Measurements from ENCODE around the gene SYNRG. TPM values are rescaled to one million over a fixed set of nuclear protein-coding genes. Genes with fewer than 3 reads are reported as not detected.
A peak's percentile ranks its signal among the peaks of the same experiment; 100 is the strongest.

SYNRG gene
- total and polyA plus RNA-seq, 4 donors, result 5.9 to 67.4 (median 22.3) TPM

- ATAC-seq (ENCODE audit: insufficient read depth, low FRiP score), result no peak
- DNase-seq, result no peak
- 93 to 95% methylated on average over 2 of the region's 2 CpGs for WGBS, 2 donors
Observed at GRCh38 chr17:37574427-37574826, 34.8 kb downstream of the SYNRG start.

DNA sequence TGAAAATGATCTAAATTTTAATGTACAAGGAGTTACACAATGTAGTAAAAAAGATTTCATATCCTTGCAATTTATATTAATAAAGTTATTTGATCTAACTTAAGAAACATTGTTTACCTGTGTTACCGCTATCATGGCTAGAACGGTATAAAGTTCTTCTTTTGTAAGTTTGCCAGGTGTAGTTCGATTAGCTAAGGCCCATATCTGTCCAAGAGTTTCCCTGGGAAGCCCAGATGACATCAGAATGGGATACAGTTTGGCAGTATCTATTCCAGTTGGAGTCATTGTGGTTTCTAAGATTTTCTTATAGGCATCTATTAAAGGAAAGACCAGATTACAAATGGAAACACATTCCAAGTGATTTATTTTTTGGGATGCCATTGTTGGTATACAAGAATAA is 37.5 kb downstream of the SYNRG start:
- TF ChIP-seq, protein P1, sequence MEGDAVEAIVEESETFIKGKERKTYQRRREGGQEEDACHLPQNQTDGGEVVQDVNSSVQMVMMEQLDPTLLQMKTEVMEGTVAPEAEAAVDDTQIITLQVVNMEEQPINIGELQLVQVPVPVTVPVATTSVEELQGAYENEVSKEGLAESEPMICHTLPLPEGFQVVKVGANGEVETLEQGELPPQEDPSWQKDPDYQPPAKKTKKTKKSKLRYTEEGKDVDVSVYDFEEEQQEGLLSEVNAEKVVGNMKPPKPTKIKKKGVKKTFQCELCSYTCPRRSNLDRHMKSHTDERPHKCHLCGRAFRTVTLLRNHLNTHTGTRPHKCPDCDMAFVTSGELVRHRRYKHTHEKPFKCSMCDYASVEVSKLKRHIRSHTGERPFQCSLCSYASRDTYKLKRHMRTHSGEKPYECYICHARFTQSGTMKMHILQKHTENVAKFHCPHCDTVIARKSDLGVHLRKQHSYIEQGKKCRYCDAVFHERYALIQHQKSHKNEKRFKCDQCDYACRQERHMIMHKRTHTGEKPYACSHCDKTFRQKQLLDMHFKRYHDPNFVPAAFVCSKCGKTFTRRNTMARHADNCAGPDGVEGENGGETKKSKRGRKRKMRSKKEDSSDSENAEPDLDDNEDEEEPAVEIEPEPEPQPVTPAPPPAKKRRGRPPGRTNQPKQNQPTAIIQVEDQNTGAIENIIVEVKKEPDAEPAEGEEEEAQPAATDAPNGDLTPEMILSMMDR (IDR thresholded peaks at IDR 0.05; ENCODE audit: control extremely low read depth, extremely low read depth), result no peak
- WGBS, 2 donors, result 90 to 97% methylated on average over 3 of the region's 3 CpGs
- no peak for ATAC-seq (ENCODE audit: insufficient read depth, low FRiP score)

More at GRCh38 chr17:37574427-37574826, 34.8 kb downstream of the SYNRG start:
- H3K9ac ChIP-seq (ENCODE audit: insufficient read depth in 1 of 2, low read length in 2 of 2), result no peak overlapping the region
- TF ChIP-seq, protein P1 (IDR thresholded peaks at IDR 0.05; ENCODE audit: control extremely low read depth, extremely low read depth), result no peak
- H3K36me3 ChIP-seq (ENCODE audit: control insufficient read depth in 4 of 4, insufficient read depth in 4 of 4, low read length in 4 of 4), result peaks cover 13 to 43% (median 30%) of the 10 kb centered on the region in 4 donors
- no peak overlapping the region for H3K27ac ChIP-seq (ENCODE audit: low read depth in 1 of 2, low read length in 1 of 2)
- peaks cover 0 to 5% (median 2%) of the 10 kb centered on the region in 4 donors for H3K9me3 ChIP-seq (ENCODE audit: control insufficient read depth in 4 of 4, insufficient read depth in 3 of 4, low read length in 3 of 4)
- H3K4me1 ChIP-seq (ENCODE audit: control insufficient read depth in 5 of 5, insufficient read depth in 5 of 5, low read length in 5 of 5), result no peaks in the 10 kb centered on the region
- no peaks in the 10 kb centered on the region for H3K27me3 ChIP-seq (ENCODE audit: control insufficient read depth in 3 of 3, insufficient read depth in 3 of 3, low read length in 2 of 3)
- H3K4me3 ChIP-seq, result no peak overlapping the region

GRCh38 chr17:37570527-37571093 is 38.6 kb downstream of the SYNRG start:
- H3K27ac ChIP-seq (ENCODE audit: low read depth in 1 of 2, low read length in 1 of 2), result no peak overlapping the region
- H3K9me3 ChIP-seq (ENCODE audit: control insufficient read depth in 4 of 4, insufficient read depth in 3 of 4, low read length in 3 of 4), result peaks cover 0 to 5% (median 2%) of the 10 kb centered on the region in 4 donors
- H3K27me3 ChIP-seq (ENCODE audit: control insufficient read depth in 3 of 3, insufficient read depth in 3 of 3, low read length in 2 of 3), result no peaks in the 10 kb centered on the region
- TF ChIP-seq, protein P1 (IDR thresholded peaks at IDR 0.05; ENCODE audit: control extremely low read depth, extremely low read depth), result no peak
- ATAC-seq (ENCODE audit: insufficient read depth, low FRiP score) (no peak), DNase-seq (peak in 2 of 3 donors; percentile 9 to 19)
- 92 to 96% methylated on average over 8 of the region's 8 CpGs for WGBS, 2 donors
- H3K9ac ChIP-seq (ENCODE audit: insufficient read depth in 1 of 2, low read length in 2 of 2), result no peak overlapping the region
- peaks cover 13 to 51% (median 31%) of the 10 kb centered on the region in 4 donors for H3K36me3 ChIP-seq (ENCODE audit: control insufficient read depth in 4 of 4, insufficient read depth in 4 of 4, low read length in 4 of 4)
- H3K4me3 ChIP-seq, result no peak overlapping the region
- H3K4me1 ChIP-seq (ENCODE audit: control insufficient read depth in 5 of 5, insufficient read depth in 5 of 5, low read length in 5 of 5), result no peaks in the 10 kb centered on the region

More for the DNA sequence above, 37.5 kb downstream of the SYNRG start:
- Histone ChIP-seq H3K4me1 (ENCODE audit: control insufficient read depth in 5 of 5, insufficient read depth in 5 of 5, low read length in 5 of 5) (no peaks in the 10 kb centered on the region), H3K9ac (ENCODE audit: insufficient read depth in 1 of 2, low read length in 2 of 2) (no peak overlapping the region), H3K9me3 (ENCODE audit: control insufficient read depth in 4 of 4, insufficient read depth in 3 of 4, low read length in 3 of 4) (peaks cover 0 to 5% (median 2%) of the 10 kb centered on the region in 4 donors), H3K36me3 (ENCODE audit: control insufficient read depth in 4 of 4, insufficient read depth in 4 of 4, low read length in 4 of 4) (peaks cover 13 to 50% (median 33%) of the 10 kb centered on the region in 4 donors), H3K27me3 (ENCODE audit: control insufficient read depth in 3 of 3, insufficient read depth in 3 of 3, low read length in 2 of 3) (no peaks in the 10 kb centered on the region), H3K4me3 (no peak overlapping the region), H3K27ac (ENCODE audit: low read depth in 1 of 2, low read length in 1 of 2) (no peak overlapping the region)
- DNase-seq, result no peak

Measured in lung (tissue), 12 donors.